SW 1271 (cell line): ENCODE data around the gene NDC80.
A peak's percentile ranks its signal among the peaks of the same experiment; 100 is the strongest.
"Not testable (repeated sequence)": the region's sequence is repeated elsewhere in the genome, so short reads cannot be mapped to it uniquely, and the experiment has no call there.

ENCODE experiments used
- DNase-seq, 2 experiments: peaks; one replicate each; lab custom pipeline; 2025; lab: John Stamatoyannopoulos, UW

NDC80 gene

GRCh38 chr18:2625217-2625616 lies 53.9 kb downstream of the NDC80 start:
- no peak for DNase-seq

GRCh38 chr18:2627821-2628276 lies 56.5 kb downstream of the NDC80 start:
- DNase-seq, result no peak

DNA sequence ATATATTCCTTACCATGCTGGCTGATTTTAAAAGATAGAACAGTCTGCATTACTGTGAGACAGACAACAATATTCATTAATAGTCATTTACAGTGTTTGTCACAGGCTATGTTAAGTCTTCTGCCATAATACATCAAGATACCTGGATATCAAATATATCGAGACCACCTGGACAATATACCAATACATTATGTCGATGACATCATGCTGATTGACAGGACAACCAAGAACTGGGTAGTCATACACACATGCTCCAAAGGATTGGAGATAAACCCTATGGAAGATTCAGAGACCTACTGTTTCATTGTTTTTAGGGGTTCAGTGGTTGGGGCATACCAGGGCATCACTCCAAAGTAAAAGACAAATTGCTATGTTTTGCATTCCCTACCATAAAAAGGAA lies 57.6 kb downstream of the NDC80 start:
- no peak for DNase-seq

- DNase-seq, result no peak
These were observed 64.2 kb downstream of the NDC80 start for GRCh38 chr18:2635586-2635985.

- DNase-seq, result no peak
These were observed 64.8 kb downstream of the NDC80 start for GRCh38 chr18:2636126-2636631.

- no peak for DNase-seq
These were observed 70.3 kb downstream of the NDC80 start for GRCh38 chr18:2641638-2642037.

DNA sequence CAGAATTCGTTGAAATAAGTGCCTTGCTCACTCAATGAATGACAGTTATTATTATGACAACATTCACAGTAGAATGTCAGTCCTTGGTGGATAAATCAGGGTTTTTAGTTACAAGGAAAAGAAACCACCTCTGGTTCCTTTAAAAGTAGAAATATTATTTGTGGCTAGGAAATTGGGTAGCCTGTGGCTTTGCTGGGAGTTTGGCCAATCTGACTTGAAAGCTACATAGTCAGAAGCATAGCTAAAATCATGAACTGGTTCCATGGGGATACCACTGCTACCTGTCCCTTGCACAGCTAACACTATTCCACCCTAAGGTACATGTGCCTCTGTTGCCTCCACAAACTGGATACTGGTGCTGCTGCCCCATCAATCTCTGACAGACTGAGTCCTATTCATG lies 71.4 kb downstream of the NDC80 start:
- no peak for DNase-seq

DNA sequence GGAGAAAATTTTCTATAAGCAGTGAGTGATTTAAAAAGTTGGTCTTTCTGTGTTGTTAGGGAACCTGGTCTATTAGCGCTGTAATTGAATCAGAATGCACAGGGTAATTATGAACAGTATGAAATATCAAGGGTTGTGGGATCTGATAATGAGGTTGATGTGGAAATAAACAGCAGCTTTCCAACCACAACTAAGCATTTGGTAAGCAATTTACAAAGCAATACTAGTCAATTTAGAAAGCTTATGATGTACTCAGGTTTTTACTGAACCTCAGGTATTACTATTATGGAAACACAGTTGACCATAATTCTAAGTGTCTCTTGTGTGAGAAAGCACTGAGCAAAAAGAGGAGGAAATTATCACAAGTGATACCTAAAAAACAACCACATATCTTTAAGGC lies 73.2 kb downstream of the NDC80 start:
- no peak for DNase-seq

- DNase-seq, result no peak
These were observed 80.6 kb downstream of the NDC80 start for GRCh38 chr18:2651981-2652380.

DNA sequence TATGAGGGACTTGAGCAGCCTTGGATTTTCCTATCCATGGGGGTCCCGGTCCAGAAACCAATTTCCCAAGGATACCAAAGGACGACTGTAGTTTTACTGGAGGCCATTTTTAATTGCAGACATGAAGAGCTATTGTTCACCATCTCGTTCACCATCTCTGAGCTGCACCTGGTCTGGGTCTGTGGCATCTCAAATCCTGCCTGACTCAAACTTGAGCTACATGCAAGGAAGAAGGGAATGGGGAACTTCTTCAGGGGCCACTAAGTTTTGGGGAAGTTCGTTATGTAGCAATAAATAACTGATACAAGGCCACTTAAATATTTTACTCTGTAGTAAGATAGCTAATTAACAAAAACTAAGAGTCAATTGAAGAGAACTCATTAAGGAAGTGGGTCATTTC lies 82.1 kb downstream of the NDC80 start:
- no peak for DNase-seq

- DNase-seq, result peak in 1 of 2 experiments; percentile 13
These were observed 83.0 kb downstream of the NDC80 start for GRCh38 chr18:2654169-2654927.

DNA sequence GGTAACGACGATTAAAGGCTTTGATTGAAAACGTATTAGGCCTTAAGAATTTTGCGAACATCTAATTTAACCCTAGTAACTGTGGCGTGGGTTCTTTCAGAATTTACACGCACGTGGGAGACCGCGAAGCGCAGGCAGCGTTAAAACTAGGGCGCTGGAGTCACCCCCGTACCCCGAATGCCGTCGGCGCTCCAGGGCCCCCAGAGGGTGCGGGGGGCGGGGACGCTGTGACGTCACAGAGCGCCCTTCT lies 83.5 kb downstream of the NDC80 start:
- no peak for DNase-seq

DNA sequence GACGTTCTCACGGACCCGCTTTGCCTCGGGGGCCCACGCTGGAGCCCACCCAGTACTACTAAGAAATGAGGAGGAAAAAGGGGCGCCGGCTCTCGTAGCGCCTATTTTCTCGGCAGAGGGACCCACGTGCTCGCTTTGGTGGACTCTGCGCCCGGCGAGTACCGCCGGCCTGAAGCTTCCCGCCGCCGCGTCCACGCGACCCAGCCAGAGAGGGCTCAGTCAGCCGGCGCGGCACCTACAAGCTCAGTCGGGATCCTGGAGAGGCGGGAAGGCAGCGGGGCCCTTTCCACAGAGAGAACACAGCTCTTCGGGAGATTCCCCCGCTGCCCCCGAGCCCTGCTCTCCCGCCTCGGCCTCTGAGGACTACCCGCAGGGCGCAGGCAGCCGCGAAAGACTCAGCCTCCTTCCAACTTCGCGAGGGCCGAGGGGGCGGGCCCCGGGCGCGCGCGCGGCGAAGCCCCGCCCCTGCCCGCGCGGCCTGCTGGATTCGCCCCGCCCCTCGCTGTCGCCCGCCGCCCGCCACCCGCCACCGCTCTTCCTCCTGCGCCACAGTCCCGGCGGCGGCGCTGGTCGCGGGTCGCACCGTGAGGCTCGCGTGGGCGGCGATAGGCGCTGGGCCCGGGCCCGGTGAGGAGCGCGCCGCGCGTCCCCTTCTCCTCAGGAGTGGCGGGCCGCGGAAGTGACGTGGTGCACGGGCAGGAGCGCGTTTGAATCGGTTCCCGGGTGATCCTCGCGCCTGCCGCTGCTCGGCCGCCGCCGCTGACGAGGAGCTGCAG lies 84.0 kb downstream of the NDC80 start, which contains the start of gene SMCHD1:
SMCHD1 (plus strand) TSS at position 549 of the 776 bp plus-strand sequence. CDS start 350 bp downstream, outside the sequence.
- DNase-seq, result peak in 1 of 2 experiments; percentile 48

DNA sequence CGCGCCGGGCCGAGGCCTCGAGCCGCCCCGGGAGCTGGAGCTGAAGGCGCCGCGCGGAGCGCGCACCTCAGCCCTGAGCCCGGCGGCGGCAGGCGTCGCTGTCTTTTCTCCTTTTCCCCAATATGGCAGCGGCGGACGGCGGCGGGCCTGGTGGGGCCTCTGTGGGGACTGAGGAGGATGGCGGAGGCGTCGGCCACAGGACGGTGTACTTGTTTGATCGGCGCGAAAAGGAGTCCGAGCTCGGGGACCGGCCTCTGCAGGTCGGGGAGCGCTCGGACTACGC lies 84.5 kb downstream of the NDC80 start:
- no peak for DNase-seq

- DNase-seq, result peak in 1 of 2 experiments; percentile 25
These were observed 85.1 kb downstream of the NDC80 start for GRCh38 chr18:2656237-2656980.

- no peak for DNase-seq
These were observed 85.7 kb downstream of the NDC80 start for GRCh38 chr18:2656981-2657512.

DNA sequence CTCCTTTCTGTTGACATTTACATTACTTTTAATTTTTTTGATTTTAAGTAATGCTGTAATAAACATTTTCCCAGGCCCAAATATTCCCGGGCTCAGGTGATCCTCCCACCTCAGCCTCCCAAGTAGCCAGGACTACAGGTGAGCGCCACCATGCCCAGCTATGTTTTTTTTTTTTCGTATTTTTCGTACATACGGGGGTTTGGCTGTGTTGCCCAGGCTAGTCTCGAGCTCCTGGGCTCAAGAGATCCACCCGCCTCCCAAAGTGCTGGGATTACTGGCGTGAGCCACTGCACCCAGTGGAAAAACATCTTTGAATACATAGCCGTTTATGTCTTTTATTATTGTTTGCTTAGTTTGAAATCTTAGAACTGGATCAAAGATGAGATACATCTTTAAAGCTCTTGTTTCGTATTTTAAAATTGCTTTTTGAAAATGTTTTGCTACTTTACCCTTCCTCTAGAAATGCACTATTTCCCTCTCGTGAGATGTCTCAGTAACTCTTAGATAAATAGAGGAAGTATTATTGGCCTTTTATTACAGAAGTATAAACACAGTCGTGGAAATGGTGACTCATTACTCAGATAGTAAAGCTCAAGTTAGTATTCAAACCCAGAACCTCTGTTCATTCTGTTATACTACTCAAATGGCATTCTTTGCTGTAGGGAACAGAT lies 86.6 kb downstream of the NDC80 start:
- peak in 1 of 2 experiments; percentile 7 for DNase-seq

DNA sequence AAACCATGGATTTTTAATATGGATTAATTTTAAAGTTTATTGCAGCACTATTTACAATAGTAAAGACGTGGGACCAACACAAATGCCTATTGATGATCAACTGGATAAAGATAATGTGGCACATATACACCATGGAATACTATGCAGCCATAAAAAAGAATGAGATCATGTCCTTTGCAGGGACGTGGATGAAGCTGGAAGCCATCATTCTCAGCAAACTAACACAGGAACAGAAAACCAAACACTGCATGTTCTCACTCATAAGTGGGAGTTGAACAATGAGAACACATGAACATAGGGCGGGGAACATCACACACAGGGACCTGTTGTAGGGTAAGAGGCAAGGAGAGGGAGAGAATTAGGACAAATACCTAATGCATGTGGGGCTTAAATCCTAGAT lies 89.5 kb downstream of the NDC80 start:
- not testable (repeated sequence) for DNase-seq

DNA sequence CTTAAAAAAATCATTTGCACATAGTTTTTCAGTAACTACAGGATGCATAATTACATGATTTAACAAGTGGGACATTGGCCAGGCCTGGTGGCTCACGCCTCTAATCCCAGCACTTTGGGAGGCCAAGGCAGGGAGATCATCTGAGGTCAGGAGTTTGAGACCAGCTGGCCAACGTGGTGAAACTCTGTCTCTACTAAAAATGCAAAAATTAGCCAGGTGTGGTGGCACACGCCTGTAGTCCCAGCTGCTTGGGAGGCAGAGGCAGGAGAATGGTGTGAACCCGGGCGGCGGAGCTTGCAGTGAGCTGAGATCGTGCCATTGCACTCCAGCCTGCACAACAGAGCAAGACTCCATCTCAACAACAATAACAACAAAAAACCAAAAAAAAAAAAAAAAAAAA lies 90.9 kb downstream of the NDC80 start:
- not testable (repeated sequence) for DNase-seq

DNA sequence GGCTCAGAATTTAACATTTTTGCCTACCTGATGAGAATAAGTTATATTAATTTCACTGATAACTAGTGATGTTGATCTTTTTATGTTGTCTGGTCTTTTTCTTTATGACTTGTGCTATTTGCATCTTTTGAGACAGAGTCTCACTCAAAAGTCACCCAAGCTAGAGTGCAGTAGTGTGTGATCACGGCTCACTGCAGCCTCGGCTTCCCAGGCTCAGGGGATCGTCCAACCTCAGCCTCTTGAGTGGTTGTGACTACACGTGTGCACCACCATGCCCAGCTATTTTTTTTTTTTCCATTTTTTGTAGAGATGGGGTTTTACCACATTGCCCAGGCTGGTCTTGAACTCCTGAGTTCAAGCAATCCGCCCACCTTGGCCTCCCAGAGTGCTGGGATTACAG lies 91.6 kb downstream of the NDC80 start:
- DNase-seq, result no peak
